Measurements from ENCODE around the gene CYP4F3. TPM values are rescaled to one million over a fixed set of nuclear protein-coding genes. Genes with fewer than 3 reads are reported as not detected.
"Not testable (repeated sequence)": the region's sequence is repeated elsewhere in the genome, so short reads cannot be mapped to it uniquely, and the experiment has no call there.

CYP4F3 gene
- total RNA-seq, 2 experiments from 2014 or later, result not detected

DNA sequence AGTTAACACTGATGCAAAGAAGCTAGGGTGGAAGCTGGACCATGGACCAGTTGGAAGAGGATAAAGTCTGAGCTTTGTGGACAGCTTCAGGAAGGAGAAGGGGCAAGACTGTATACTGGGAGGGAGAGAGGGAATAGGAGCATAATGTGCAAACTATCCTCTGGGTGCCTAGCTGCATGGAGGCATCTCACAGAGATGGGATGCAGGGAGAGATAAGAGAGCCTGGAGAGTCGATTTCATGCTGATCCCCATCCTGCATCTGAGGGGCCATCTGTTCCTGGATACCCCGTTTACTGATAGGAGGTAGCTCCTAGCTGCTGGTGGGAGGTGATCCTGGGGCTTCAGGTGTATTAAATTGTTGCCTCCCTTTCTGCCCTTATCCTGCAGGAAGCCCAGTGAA lies 8.8 kb downstream of the CYP4F3 start:
- Histone ChIP-seq H4K20me1 (ENCODE audit: insufficient read depth, low read length) (no peaks in the 10 kb centered on the region), H2AFZ (ENCODE audit: low read length) (no peak overlapping the region), H3K9me3 (ENCODE audit: low read length) (no peaks in the 10 kb centered on the region), H3K4me2 (ENCODE audit: low read length) (no peak overlapping the region), H3K4me1 (ENCODE audit: insufficient read depth, low read length, poor library complexity, severe bottlenecking) (no peaks in the 10 kb centered on the region), H3K9me2 (ENCODE audit: insufficient read depth, low read length) (no peaks in the 10 kb centered on the region), H3K27ac (ENCODE audit: low read depth, low read length, poor library complexity, severe bottlenecking) (no peak overlapping the region), H3K4me3 (ENCODE audit: low read depth, low read length, poor library complexity, severe bottlenecking) (no peak overlapping the region), H3K79me2 (ENCODE audit: insufficient read depth, low read depth, low read length) (no peaks in the 10 kb centered on the region), H3K36me3 (ENCODE audit: insufficient read depth, low read length) (no peaks in the 10 kb centered on the region)
- POLR2A ChIA-PET, result no interaction called here
- BruUV-seq (replicated peaks), result no TSS peak
- intact Hi-C loops (cut with micrococcal nuclease; ENCODE audit: unreplicated experiment), result no loop called here
- CTCF ChIA-PET (ENCODE audit: unreplicated experiment), result no interaction called here
- TF ChIP-seq EZH2phosphoT487 (IDR thresholded peaks at IDR 0.05; ENCODE audit: borderline replicate concordance, low read depth, low read length), result no peak
- TF ChIP-seq, protein P1, sequence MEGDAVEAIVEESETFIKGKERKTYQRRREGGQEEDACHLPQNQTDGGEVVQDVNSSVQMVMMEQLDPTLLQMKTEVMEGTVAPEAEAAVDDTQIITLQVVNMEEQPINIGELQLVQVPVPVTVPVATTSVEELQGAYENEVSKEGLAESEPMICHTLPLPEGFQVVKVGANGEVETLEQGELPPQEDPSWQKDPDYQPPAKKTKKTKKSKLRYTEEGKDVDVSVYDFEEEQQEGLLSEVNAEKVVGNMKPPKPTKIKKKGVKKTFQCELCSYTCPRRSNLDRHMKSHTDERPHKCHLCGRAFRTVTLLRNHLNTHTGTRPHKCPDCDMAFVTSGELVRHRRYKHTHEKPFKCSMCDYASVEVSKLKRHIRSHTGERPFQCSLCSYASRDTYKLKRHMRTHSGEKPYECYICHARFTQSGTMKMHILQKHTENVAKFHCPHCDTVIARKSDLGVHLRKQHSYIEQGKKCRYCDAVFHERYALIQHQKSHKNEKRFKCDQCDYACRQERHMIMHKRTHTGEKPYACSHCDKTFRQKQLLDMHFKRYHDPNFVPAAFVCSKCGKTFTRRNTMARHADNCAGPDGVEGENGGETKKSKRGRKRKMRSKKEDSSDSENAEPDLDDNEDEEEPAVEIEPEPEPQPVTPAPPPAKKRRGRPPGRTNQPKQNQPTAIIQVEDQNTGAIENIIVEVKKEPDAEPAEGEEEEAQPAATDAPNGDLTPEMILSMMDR (conservative IDR thresholded peaks at IDR 0.05; ENCODE audit: low read length), result no peak
- DNase-seq (ENCODE audit: low spot score), result no peak

DNA sequence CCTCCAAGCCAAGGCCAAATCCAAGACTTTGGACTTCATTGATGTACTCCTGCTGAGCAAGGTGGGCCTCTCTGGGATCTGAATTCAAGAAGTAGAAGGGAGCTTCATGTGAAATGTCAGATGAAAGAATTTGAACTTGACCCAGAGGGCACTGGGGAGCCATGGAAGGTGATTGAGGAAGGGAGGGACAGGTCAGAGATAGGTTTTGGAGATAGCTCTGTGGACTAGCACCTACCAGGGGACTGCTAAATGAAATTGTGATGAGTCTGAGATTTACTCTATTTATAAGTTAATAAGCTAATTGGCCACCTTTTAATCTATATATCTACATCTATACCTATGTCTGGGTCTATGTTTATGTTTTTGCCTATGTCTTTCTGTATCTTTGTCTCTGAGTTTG lies 9.4 kb downstream of the CYP4F3 start:
- H3K4me3 ChIP-seq (ENCODE audit: low read depth, low read length, poor library complexity, severe bottlenecking); POLR2A ChIA-PET; H3K9me2 ChIP-seq (ENCODE audit: insufficient read depth, low read length); H3K79me2 ChIP-seq (ENCODE audit: insufficient read depth, low read depth, low read length); H3K9me3 ChIP-seq (ENCODE audit: low read length); H3K4me2 ChIP-seq (ENCODE audit: low read length); CTCF ChIA-PET (ENCODE audit: unreplicated experiment); BruUV-seq (replicated peaks); DNase-seq (ENCODE audit: low spot score); intact Hi-C loops (cut with micrococcal nuclease; ENCODE audit: unreplicated experiment); H3K36me3 ChIP-seq (ENCODE audit: insufficient read depth, low read length); H2AFZ ChIP-seq (ENCODE audit: low read length); H3K27ac ChIP-seq (ENCODE audit: low read depth, low read length, poor library complexity, severe bottlenecking); H4K20me1 ChIP-seq (ENCODE audit: insufficient read depth, low read length); H3K4me1 ChIP-seq (ENCODE audit: insufficient read depth, low read length, poor library complexity, severe bottlenecking): not testable (repeated sequence)

DNA sequence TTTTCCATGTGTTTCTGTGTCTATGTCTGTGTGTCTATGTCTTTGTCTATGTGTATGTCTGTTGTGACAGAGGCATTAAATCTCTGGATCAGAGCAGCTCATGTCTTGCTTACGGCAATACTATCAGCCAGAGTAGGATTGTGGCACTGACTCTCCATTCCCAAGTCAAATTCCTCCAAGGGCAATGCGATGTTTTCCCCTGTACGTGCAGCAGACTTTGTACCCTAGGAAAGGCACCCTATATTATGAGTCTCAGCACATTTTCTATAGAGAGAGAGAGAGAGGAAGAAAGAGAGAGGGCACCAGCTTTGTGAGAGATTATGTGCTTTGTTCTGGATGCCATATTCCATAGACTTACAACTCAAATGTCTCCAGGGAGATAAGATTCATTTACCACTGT lies 11.1 kb downstream of the CYP4F3 start:
- CTCF ChIA-PET (ENCODE audit: unreplicated experiment), result no interaction called here

More for the DNA sequence above, 11.1 kb downstream of the CYP4F3 start:
- H3K4me1 ChIP-seq (ENCODE audit: insufficient read depth, low read length, poor library complexity, severe bottlenecking), result no peaks in the 10 kb centered on the region
- no peak overlapping the region for H3K4me3 ChIP-seq (ENCODE audit: low read depth, low read length, poor library complexity, severe bottlenecking)
- TF ChIP-seq EZH2phosphoT487 (IDR thresholded peaks at IDR 0.05; ENCODE audit: borderline replicate concordance, low read depth, low read length), result no peak
- TF ChIP-seq, protein P1 (conservative IDR thresholded peaks at IDR 0.05; ENCODE audit: low read length), result no peak
- H3K27ac ChIP-seq (ENCODE audit: low read depth, low read length, poor library complexity, severe bottlenecking), result no peak overlapping the region
- intact Hi-C loops (cut with micrococcal nuclease; ENCODE audit: unreplicated experiment), result no loop called here
- H3K9me2 ChIP-seq (ENCODE audit: insufficient read depth, low read length), result no peaks in the 10 kb centered on the region
- no peak overlapping the region for H3K4me2 ChIP-seq (ENCODE audit: low read length)
- no peaks in the 10 kb centered on the region for H3K9me3 ChIP-seq (ENCODE audit: low read length)
- no TSS peak for BruUV-seq (replicated peaks)
- no peaks in the 10 kb centered on the region for H4K20me1 ChIP-seq (ENCODE audit: insufficient read depth, low read length)
- POLR2A ChIA-PET, result no interaction called here
- H3K36me3 ChIP-seq (ENCODE audit: insufficient read depth, low read length), result no peaks in the 10 kb centered on the region
- H2AFZ ChIP-seq (ENCODE audit: low read length), result no peak overlapping the region
- DNase-seq (ENCODE audit: low spot score), result no peak
- no peaks in the 10 kb centered on the region for H3K79me2 ChIP-seq (ENCODE audit: insufficient read depth, low read depth, low read length)

All from OCI-LY7 (cell line).